Panc1 (cell line): ENCODE measurements around the gene ELP2.

ENCODE experiments used
- CTCF ChIP-seq: fragments of 450-650 bp; IDR thresholded peaks from 2 replicates; pipeline ENCODE4 v1.5.1; 2017; ENCODE audit warnings: mild to moderate bottlenecking
- POLR2AphosphoS5 ChIP-seq: IDR thresholded peaks from 2 replicates; pipeline ENCODE4 v1.6.1; 2012; ENCODE audit warnings: mild to moderate bottlenecking, low read depth, low read length, moderate library complexity
- TCF7L2 ChIP-seq: IDR thresholded peaks from 2 replicates; pipeline ENCODE4 v1.6.1; 2011; ENCODE audit warnings: mild to moderate bottlenecking, low read depth, low read length, inconsistent platforms

DNA sequence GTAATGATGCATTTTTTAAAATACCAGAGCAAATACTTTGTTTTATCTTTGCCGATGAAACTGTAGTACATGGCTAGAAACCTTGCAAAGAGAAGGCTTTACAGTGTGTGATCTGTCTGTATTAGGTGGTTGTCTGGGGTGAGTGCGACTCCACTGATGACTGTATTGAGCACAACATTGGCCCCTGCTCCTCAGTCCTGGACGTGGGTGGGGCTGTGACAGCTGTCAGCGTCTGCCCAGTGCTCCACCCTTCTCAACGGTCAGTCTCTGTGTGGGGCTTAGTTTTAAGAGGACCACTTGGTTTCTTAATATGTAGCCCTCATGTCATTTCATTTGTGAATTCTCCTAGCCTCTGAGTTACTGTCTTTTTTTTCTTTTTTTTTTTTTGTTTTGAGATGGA, 40.2 kb downstream of the ELP2 start:
- no peak for TF ChIP-seq CTCF
- no peak for TF ChIP-seq POLR2AphosphoS5
- TF ChIP-seq TCF7L2 = no peak
